ENCODE data around the gene TMEM89.

- TF ChIP-seq, protein P1, sequence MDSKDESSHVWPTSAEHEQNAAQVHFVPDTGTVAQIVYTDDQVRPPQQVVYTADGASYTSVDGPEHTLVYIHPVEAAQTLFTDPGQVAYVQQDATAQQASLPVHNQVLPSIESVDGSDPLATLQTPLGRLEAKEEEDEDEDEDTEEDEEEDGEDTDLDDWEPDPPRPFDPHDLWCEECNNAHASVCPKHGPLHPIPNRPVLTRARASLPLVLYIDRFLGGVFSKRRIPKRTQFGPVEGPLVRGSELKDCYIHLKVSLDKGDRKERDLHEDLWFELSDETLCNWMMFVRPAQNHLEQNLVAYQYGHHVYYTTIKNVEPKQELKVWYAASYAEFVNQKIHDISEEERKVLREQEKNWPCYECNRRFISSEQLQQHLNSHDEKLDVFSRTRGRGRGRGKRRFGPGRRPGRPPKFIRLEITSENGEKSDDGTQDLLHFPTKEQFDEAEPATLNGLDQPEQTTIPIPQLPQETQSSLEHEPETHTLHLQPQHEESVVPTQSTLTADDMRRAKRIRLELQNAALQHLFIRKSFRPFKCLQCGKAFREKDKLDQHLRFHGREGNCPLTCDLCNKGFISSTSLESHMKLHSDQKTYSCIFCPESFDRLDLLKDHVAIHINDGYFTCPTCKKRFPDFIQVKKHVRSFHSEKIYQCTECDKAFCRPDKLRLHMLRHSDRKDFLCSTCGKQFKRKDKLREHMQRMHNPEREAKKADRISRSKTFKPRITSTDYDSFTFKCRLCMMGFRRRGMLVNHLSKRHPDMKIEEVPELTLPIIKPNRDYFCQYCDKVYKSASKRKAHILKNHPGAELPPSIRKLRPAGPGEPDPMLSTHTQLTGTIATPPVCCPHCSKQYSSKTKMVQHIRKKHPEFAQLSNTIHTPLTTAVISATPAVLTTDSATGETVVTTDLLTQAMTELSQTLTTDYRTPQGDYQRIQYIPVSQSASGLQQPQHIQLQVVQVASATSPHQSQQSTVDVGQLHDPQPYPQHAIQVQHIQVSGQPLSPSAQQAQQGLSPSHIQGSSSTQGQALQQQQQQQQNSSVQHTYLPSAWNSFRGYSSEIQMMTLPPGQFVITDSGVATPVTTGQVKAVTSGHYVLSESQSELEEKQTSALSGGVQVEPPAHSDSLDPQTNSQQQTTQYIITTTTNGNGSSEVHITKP (tag by site-specific recombination; IDR thresholded peaks at IDR 0.05), result no peak
- TF ChIP-seq CTCF (tag by site-specific recombination; IDR thresholded peaks at IDR 0.05), result no peak
- TF ChIP-seq YY1 (tag by site-specific recombination; IDR thresholded peaks at IDR 0.05), result no peak
Observed at GRCh38 chr3:48633743-48634142, 12.2 kb upstream of the TMEM89 start.

Data from HEK293 (cell line).